DND-41 (cell line): ENCODE data around the gene C1D.
A peak's percentile ranks its signal among the peaks of the same experiment; 100 is the strongest.

Source experiments
- EZH2 ChIP-seq: IDR thresholded peaks from 3 replicates; pipeline ENCODE4 v1.6.1; 2012; ENCODE audit warnings: borderline replicate concordance, low read depth, mild to moderate bottlenecking, moderate library complexity, low read length, inconsistent platforms; ENCODE audit not compliant: severe bottlenecking
- TF ChIP-seq, protein P1 (sequence below): IDR thresholded peaks from 2 replicates; pipeline ENCODE4 v1.5.1; 2012; ENCODE audit warnings: borderline replicate concordance, low read length, moderate library complexity, mild to moderate bottlenecking; ENCODE audit not compliant: poor library complexity, severe bottlenecking; ENCODE audit errors: extremely low read depth

DNA sequence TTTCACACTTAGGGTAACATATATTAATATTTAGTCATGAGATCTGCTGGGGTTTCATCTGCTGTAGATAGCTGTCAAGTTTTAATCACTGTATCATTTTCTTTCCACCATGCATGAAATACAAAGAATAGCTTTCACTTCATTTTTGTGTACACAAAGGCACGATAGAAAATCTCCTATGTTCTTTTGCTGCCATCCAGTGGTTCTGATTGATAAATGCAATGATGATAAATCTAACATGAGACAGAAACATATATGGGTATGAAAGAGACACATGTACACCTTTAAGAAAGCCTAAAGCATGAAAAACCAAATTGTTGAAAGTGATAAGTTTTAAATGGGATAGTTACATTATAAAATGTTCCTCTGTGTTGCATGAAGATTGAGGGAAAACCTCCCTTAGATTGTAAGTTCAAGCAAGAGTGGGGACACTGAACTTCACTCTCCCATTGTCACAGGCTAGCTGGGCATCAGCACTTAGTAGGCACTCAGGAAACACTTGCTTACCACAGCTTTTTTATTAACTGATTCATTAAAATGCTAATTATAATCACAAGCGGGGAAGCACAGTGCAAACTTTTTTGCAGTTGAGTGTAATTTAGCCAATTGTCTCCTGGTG lies 31.2 kb downstream of the C1D start:
- TF ChIP-seq, protein P1, sequence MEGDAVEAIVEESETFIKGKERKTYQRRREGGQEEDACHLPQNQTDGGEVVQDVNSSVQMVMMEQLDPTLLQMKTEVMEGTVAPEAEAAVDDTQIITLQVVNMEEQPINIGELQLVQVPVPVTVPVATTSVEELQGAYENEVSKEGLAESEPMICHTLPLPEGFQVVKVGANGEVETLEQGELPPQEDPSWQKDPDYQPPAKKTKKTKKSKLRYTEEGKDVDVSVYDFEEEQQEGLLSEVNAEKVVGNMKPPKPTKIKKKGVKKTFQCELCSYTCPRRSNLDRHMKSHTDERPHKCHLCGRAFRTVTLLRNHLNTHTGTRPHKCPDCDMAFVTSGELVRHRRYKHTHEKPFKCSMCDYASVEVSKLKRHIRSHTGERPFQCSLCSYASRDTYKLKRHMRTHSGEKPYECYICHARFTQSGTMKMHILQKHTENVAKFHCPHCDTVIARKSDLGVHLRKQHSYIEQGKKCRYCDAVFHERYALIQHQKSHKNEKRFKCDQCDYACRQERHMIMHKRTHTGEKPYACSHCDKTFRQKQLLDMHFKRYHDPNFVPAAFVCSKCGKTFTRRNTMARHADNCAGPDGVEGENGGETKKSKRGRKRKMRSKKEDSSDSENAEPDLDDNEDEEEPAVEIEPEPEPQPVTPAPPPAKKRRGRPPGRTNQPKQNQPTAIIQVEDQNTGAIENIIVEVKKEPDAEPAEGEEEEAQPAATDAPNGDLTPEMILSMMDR, result peak; percentile 73
- TF ChIP-seq EZH2, result no peak
